PFSK-1 (cell line): ENCODE results near the gene KCNJ15.

Source experiments
- FOXP2 ChIP-seq: optimal IDR thresholded peaks from 2 replicates; pipeline ENCODE3; 2011; ENCODE audit warnings: borderline replicate concordance, control low read depth, inconsistent platforms; ENCODE audit not compliant: insufficient read depth; ENCODE audit errors: extremely low read length, extremely low read depth
- POLR2AphosphoS5 ChIP-seq: IDR thresholded peaks from 2 replicates; pipeline ENCODE4 v1.6.1; 2012; ENCODE audit warnings: low read depth, mild to moderate bottlenecking, control low read depth, low read length, moderate library complexity
- SIN3A ChIP-seq: IDR thresholded peaks from 2 replicates; pipeline ENCODE4 v1.6.1; 2012; ENCODE audit warnings: mild to moderate bottlenecking, low read length, moderate library complexity, borderline replicate concordance; ENCODE audit not compliant: insufficient read depth
- TAF1 ChIP-seq: IDR thresholded peaks from 2 replicates; pipeline ENCODE4 v1.6.1; 2012; ENCODE audit warnings: low read length, control low read depth, borderline replicate concordance; ENCODE audit not compliant: insufficient read depth
- TF ChIP-seq, protein P1 (sequence below), 2 experiments: IDR thresholded peaks; 2 replicates each; pipeline versions ENCODE4 v1.6.1 to v1.8.0; 2011 to 2012; ENCODE audit warnings: low read depth in 2 of 2, low read length in 2 of 2, control low read depth in 1 of 2, inconsistent platforms in 1 of 2, mild to moderate bottlenecking in 1 of 2, moderate library complexity in 1 of 2; ENCODE audit not compliant: insufficient read depth in 1 of 2

- TF ChIP-seq, protein P1, sequence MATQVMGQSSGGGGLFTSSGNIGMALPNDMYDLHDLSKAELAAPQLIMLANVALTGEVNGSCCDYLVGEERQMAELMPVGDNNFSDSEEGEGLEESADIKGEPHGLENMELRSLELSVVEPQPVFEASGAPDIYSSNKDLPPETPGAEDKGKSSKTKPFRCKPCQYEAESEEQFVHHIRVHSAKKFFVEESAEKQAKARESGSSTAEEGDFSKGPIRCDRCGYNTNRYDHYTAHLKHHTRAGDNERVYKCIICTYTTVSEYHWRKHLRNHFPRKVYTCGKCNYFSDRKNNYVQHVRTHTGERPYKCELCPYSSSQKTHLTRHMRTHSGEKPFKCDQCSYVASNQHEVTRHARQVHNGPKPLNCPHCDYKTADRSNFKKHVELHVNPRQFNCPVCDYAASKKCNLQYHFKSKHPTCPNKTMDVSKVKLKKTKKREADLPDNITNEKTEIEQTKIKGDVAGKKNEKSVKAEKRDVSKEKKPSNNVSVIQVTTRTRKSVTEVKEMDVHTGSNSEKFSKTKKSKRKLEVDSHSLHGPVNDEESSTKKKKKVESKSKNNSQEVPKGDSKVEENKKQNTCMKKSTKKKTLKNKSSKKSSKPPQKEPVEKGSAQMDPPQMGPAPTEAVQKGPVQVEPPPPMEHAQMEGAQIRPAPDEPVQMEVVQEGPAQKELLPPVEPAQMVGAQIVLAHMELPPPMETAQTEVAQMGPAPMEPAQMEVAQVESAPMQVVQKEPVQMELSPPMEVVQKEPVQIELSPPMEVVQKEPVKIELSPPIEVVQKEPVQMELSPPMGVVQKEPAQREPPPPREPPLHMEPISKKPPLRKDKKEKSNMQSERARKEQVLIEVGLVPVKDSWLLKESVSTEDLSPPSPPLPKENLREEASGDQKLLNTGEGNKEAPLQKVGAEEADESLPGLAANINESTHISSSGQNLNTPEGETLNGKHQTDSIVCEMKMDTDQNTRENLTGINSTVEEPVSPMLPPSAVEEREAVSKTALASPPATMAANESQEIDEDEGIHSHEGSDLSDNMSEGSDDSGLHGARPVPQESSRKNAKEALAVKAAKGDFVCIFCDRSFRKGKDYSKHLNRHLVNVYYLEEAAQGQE (IDR thresholded peaks at IDR 0.05; ENCODE audit: insufficient read depth in 1 of 2, low read depth in 2 of 2, low read length in 2 of 2) = no peak
- TF ChIP-seq TAF1 (no peak), POLR2AphosphoS5 (no peak), SIN3A (no peak), FOXP2 (no peak)
These were observed 35.2 kb upstream of the KCNJ15 start for GRCh38 chr21:38221594-38221993.
